Measurements from ENCODE around the gene DUSP5. TPM values are rescaled to one million over a fixed set of nuclear protein-coding genes. Genes with fewer than 3 reads are reported as not detected.
A peak's percentile ranks its signal among the peaks of the same experiment; 100 is the strongest.

The DUSP5 gene
- total and polyA plus RNA-seq, 4 donors = 3.8 to 30.3 (median 7.2) TPM

DNA sequence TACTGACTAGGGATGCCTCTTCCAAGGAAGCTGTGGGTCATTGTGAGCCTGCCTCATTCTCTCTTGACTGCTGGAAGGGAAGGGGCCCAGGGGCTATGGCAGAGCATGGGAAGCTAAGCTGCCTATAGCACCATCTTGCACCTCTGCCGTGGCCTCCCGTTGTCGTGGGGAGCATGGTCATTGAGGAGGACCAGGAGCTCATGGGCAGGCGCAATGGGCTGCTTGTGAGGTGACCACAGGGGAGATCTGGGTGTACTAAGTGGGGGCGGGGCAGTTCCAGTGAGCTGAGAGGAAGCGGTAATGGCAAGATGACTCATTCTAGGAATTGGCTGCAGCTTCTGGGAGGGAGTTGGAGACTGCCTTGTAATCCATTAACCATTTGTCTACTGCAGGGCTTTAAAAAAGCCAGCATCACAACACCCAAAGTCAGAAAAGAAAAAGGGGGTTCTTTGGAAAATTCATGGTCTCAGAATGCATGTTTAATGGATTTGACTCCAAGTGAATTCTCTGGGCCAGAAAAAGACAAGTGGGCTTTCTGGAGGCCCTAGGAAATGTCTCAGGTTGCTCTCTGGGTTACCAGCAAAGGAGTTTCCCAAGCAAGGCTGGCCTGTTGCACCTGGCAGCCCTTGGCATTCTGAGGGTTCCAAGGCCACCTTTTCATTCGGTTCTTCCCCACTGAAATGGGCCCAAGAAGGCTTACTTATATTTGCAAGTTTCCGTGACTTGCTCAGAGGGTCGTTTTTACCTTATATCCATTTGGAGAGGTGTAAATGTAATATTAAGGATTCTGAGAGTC, 3.6 kb downstream of the DUSP5 start:
- Histone ChIP-seq H3K27me3 (ENCODE audit: control insufficient read depth in 1 of 2, insufficient read depth in 2 of 2, low read length in 1 of 2) (peaks cover 0 to 2% of the 10 kb centered on the region in 2 donors), H3K36me3 (ENCODE audit: control insufficient read depth in 1 of 2, insufficient read depth in 2 of 2, low read length in 1 of 2) (no peaks in the 10 kb centered on the region), H3K27ac (ENCODE audit: low read depth in 1 of 2, low read length in 2 of 2) (peak overlapping the region in 1 of 2 donors; percentile 0), H3K4me3 (ENCODE audit: low read length in 2 of 2) (no peak overlapping the region), H3K9me3 (ENCODE audit: control insufficient read depth, low read length) (no peaks in the 10 kb centered on the region), H3K4me1 (ENCODE audit: control insufficient read depth in 1 of 2, insufficient read depth in 2 of 2, low read length in 2 of 2) (no peaks in the 10 kb centered on the region)
- 35 to 43% methylated on average over 9 of the region's 9 CpGs for WGBS, 2 donors
- DNase-seq (peak; percentile 92 to 93), ATAC-seq (ENCODE audit: low FRiP score) (peak; percentile 63)
- intact Hi-C loops (cut with DNase I) = loop anchor here in 1 of 2 donors (5.0 kb wide), 1 partner anchor 194 kb away; no protein-coding TSS in a partner anchor

DNA sequence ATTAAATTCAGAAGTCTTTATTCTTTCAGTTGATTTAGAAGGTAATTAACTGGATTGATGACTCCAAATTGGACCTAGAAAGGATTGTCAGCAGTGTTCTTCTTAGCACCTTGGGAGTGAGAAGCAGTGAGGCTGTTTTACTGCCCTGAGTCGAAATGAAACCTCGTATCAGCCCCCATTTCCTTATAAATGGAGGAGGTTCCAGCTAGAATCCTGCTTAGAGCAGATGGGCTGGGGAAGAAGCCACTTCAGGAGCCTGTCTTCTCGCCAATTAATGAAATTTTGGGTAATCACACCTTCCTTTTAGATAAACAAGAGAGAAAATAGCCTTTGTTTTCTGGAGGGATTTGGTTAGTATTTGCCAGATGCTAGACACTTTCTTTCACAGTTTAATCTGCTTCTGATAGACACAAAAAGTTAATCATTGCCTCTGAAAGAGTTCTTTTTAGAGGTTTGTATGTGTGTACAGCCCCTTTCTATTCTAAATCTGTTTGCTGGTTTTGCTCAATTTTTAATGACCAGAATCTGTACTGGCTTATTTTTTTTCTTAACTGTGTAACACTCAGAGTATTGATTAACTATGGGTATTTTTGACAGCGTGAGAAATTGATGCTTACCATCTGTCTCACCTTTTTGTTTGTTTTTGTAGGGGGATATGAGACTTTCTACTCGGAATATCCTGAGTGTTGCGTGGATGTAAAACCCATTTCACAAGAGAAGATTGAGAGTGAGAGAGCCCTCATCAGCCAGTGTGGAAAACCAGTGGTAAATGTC, 4.6 kb downstream of the DUSP5 start:
- no peak overlapping the region for H3K27ac ChIP-seq (ENCODE audit: low read depth in 1 of 2, low read length in 2 of 2)
- ATAC-seq (ENCODE audit: low FRiP score) (no peak), DNase-seq (no peak)
- intact Hi-C loops (cut with DNase I) = loop anchor here in 1 of 2 donors (5.0 kb wide), 1 partner anchor 195 kb away; no protein-coding TSS in a partner anchor
- H3K27me3 ChIP-seq (ENCODE audit: control insufficient read depth in 1 of 2, insufficient read depth in 2 of 2, low read length in 1 of 2) = peaks cover 0 to 2% of the 10 kb centered on the region in 2 donors
- no peaks in the 10 kb centered on the region for H3K4me1 ChIP-seq (ENCODE audit: control insufficient read depth in 1 of 2, insufficient read depth in 2 of 2, low read length in 2 of 2)
- H3K4me3 ChIP-seq (ENCODE audit: low read length in 2 of 2) = no peak overlapping the region
- WGBS, 2 donors = 85 to 88% methylated on average over 6 of the region's 6 CpGs
- H3K36me3 ChIP-seq (ENCODE audit: control insufficient read depth in 1 of 2, insufficient read depth in 2 of 2, low read length in 1 of 2) = no peaks in the 10 kb centered on the region
- H3K9me3 ChIP-seq (ENCODE audit: control insufficient read depth, low read length) = no peaks in the 10 kb centered on the region

GRCh38 chr10:110502851-110503301, 5.2 kb downstream of the DUSP5 start:
- Histone ChIP-seq H3K36me3 (ENCODE audit: control insufficient read depth in 1 of 2, insufficient read depth in 2 of 2, low read length in 1 of 2) (no peaks in the 10 kb centered on the region), H3K27ac (ENCODE audit: low read depth in 1 of 2, low read length in 2 of 2) (no peak overlapping the region), H3K4me3 (ENCODE audit: low read length in 2 of 2) (no peak overlapping the region), H3K9me3 (ENCODE audit: control insufficient read depth, low read length) (no peaks in the 10 kb centered on the region), H3K27me3 (ENCODE audit: control insufficient read depth in 1 of 2, insufficient read depth in 2 of 2, low read length in 1 of 2) (no peaks in the 10 kb centered on the region), H3K4me1 (ENCODE audit: control insufficient read depth in 1 of 2, insufficient read depth in 2 of 2, low read length in 2 of 2) (no peaks in the 10 kb centered on the region)
- whole genome bisulfite sequencing, 2 donors = 42 to 50% methylated on average over 3 of the region's 3 CpGs
- intact Hi-C loops (cut with DNase I) = loop anchor here in 1 of 2 donors (5.0 kb wide), 1 partner anchor 196 kb away; no protein-coding TSS in a partner anchor
- DNase-seq (peak in 1 of 2 donors; percentile 61), ATAC-seq (ENCODE audit: low FRiP score) (no peak)

DNA sequence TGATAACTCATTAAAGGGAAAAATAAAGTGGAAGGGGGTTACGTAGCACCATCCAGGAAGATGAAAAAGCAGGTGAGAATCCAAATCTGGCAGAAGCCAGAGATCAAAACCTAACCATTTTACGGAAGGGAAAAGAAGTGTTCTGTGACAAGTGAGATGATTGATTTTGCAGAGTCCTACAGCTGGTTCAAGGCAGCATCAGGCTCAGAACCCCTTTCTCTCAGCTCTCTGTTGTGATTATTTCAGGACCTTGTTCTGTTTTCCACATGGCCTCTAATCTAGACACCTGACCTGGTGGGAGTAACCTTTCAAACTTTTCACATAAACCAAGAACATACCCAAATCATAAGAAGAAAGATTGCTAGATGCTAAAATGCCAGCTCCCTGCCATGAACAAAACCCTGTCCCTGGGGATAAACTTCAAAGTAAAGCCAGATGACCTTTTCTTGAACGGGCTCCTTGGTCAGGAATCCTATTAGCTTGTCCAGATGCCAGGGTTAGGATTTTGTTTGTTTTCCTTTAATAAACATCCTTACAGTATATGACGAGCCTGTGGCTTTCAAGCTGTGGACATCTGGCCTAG, 5.9 kb downstream of the DUSP5 start:
- Histone ChIP-seq H3K36me3 (ENCODE audit: control insufficient read depth in 1 of 2, insufficient read depth in 2 of 2, low read length in 1 of 2) (no peaks in the 10 kb centered on the region), H3K4me3 (ENCODE audit: low read length in 2 of 2) (no peak overlapping the region), H3K27me3 (ENCODE audit: control insufficient read depth in 1 of 2, insufficient read depth in 2 of 2, low read length in 1 of 2) (no peaks in the 10 kb centered on the region), H3K9me3 (ENCODE audit: control insufficient read depth, low read length) (no peaks in the 10 kb centered on the region), H3K27ac (ENCODE audit: low read depth in 1 of 2, low read length in 2 of 2) (no peak overlapping the region), H3K4me1 (ENCODE audit: control insufficient read depth in 1 of 2, insufficient read depth in 2 of 2, low read length in 2 of 2) (no peaks in the 10 kb centered on the region)
- ATAC-seq (ENCODE audit: low FRiP score) (no peak), DNase-seq (no peak)
- 69 to 80% methylated on average over 4 of the region's 4 CpGs for WGBS, 2 donors
- intact Hi-C loops (cut with DNase I) = loop anchor here in 1 of 2 donors (5.0 kb wide), 1 partner anchor 196 kb away; no protein-coding TSS in a partner anchor

DNA sequence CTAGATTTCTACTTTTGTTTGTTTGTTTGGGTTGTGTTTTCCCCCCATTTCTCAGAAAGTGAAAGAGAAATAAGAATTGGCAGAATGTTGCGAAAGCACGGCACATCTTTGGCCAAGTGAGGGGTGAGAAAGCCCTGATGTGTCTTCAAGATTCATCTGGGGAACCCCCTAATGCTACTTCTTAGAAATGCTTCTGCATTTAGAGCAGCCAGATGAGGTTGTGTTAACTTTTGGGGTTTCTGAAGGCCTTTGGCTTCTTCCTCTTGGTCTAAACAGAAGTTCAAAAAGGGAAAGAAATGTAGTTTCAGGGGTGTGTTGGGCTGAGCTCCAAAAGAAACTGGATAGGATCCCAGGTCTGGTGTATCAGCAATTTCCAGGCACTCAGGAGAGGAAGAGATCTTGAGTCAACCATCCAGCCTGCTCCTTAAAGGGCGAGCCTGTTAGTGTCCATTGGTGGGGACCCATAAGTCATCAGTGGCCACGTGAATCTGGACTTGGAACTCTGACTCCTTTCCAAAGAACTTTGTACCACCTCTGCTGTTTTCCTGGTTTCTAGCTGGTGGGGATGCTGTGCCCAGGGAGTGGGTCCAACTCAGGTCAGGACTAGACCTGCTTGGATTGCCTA, 6.5 kb downstream of the DUSP5 start:
- intact Hi-C loops (cut with DNase I) = loop anchor here in 1 of 2 donors (5.0 kb wide), 1 partner anchor 197 kb away; no protein-coding TSS in a partner anchor
- no peak overlapping the region for H3K4me3 ChIP-seq (ENCODE audit: low read length in 2 of 2)
- 67 to 70% methylated on average over 4 of the region's 4 CpGs for WGBS, 2 donors
- DNase-seq (peak in 1 of 2 donors; percentile 72), ATAC-seq (ENCODE audit: low FRiP score) (peak; percentile 59)
- no peaks in the 10 kb centered on the region for H3K4me1 ChIP-seq (ENCODE audit: control insufficient read depth in 1 of 2, insufficient read depth in 2 of 2, low read length in 2 of 2)
- H3K9me3 ChIP-seq (ENCODE audit: control insufficient read depth, low read length) = no peaks in the 10 kb centered on the region
- H3K27ac ChIP-seq (ENCODE audit: low read depth in 1 of 2, low read length in 2 of 2) = no peak overlapping the region
- H3K27me3 ChIP-seq (ENCODE audit: control insufficient read depth in 1 of 2, insufficient read depth in 2 of 2, low read length in 1 of 2) = no peaks in the 10 kb centered on the region
- no peaks in the 10 kb centered on the region for H3K36me3 ChIP-seq (ENCODE audit: control insufficient read depth in 1 of 2, insufficient read depth in 2 of 2, low read length in 1 of 2)

DNA sequence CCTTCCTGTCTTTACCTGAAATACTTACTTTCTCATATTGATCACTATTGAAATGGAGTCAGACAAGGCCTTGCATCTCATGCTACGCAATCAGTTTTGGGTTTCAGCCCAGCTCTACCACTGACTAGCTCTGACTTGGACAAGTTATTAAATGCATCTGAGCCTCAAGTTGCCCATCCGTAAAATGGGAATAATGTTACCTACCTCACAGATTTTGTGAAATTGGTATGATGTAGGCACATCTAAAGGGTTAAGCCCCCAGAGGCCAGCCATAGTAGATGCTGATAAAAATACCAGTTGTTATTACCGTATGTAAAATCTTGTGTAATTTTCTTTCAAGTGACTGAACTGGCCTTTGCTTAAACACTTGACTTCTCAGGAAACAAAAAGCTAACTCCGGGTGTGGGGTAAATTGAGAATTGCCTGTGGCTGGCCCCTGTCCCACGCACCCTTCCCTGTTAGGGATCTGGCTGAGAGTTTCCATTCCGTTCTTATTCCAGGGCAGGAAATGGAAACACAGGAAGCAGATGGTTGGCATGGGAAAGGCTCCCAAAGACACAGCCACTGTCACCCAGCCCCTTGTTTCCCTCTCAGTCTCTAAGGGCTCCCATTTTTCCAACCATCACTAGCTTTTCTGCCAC, 7.5 kb downstream of the DUSP5 start:
- no peaks in the 10 kb centered on the region for H3K9me3 ChIP-seq (ENCODE audit: control insufficient read depth, low read length)
- H3K27ac ChIP-seq (ENCODE audit: low read depth in 1 of 2, low read length in 2 of 2) = no peak overlapping the region
- ATAC-seq (ENCODE audit: low FRiP score) = no peak
- no peaks in the 10 kb centered on the region for H3K4me1 ChIP-seq (ENCODE audit: control insufficient read depth in 1 of 2, insufficient read depth in 2 of 2, low read length in 2 of 2)
- no peak for DNase-seq
- no peaks in the 10 kb centered on the region for H3K27me3 ChIP-seq (ENCODE audit: control insufficient read depth in 1 of 2, insufficient read depth in 2 of 2, low read length in 1 of 2)
- H3K4me3 ChIP-seq (ENCODE audit: low read length in 2 of 2) = no peak overlapping the region
- WGBS, 2 donors = 73 to 81% methylated on average over 6 of the region's 6 CpGs
- no peaks in the 10 kb centered on the region for H3K36me3 ChIP-seq (ENCODE audit: control insufficient read depth in 1 of 2, insufficient read depth in 2 of 2, low read length in 1 of 2)
- intact Hi-C loops (cut with DNase I) = loop anchor here in 1 of 2 donors (5.0 kb wide), 1 partner anchor 37 kb away; no protein-coding TSS in a partner anchor

GRCh38 chr10:110506448-110506847, 8.7 kb downstream of the DUSP5 start:
- DNase-seq = no peak
- intact Hi-C loops (cut with DNase I) = loop anchor here in 1 of 2 donors (5.0 kb wide), 1 partner anchor 36 kb away; no protein-coding TSS in a partner anchor
- H3K4me1 ChIP-seq (ENCODE audit: control insufficient read depth in 1 of 2, insufficient read depth in 2 of 2, low read length in 2 of 2) = no peaks in the 10 kb centered on the region
- 98% methylated on average over 2 of the region's 2 CpGs for WGBS, 2 donors
- H3K36me3 ChIP-seq (ENCODE audit: control insufficient read depth in 1 of 2, insufficient read depth in 2 of 2, low read length in 1 of 2) = no peaks in the 10 kb centered on the region
- no peak overlapping the region for H3K4me3 ChIP-seq (ENCODE audit: low read length in 2 of 2)
- H3K9me3 ChIP-seq (ENCODE audit: control insufficient read depth, low read length) = no peaks in the 10 kb centered on the region
- no peak overlapping the region for H3K27ac ChIP-seq (ENCODE audit: low read depth in 1 of 2, low read length in 2 of 2)
- H3K27me3 ChIP-seq (ENCODE audit: control insufficient read depth in 1 of 2, insufficient read depth in 2 of 2, low read length in 1 of 2) = no peaks in the 10 kb centered on the region
- ATAC-seq (ENCODE audit: low FRiP score) = no peak

All from aorta (tissue), 5 donors.